HEK293T (cell line): ENCODE results near the gene SDHB.

Source experiments
- ARNT ChIP-seq: fragments of 450-650 bp; IDR thresholded peaks from 2 replicates; pipeline ENCODE4 v1.6.1; 2017; ENCODE audit warnings: mild to moderate bottlenecking
- BHLHE40 ChIP-seq: fragments of 450-650 bp; IDR thresholded peaks from 2 replicates; pipeline ENCODE4 v1.6.1; 2016; ENCODE audit warnings: mild to moderate bottlenecking, moderate library complexity, borderline replicate concordance
- ELF4 ChIP-seq: fragments of 450-650 bp; IDR thresholded peaks from 2 replicates; pipeline ENCODE4 v1.6.1; 2017; ENCODE audit warnings: antibody characterized with exemption
- FOXK2 ChIP-seq: fragments of 450-650 bp; IDR thresholded peaks from 2 replicates; pipeline ENCODE4 v1.6.1; 2016; ENCODE audit warnings: mild to moderate bottlenecking
- FOXM1 ChIP-seq: fragments of 450-650 bp; IDR thresholded peaks from 2 replicates; pipeline ENCODE4 v1.6.1; 2017; ENCODE audit warnings: mild to moderate bottlenecking, borderline replicate concordance
- SP1 ChIP-seq: fragments of 450-650 bp; IDR thresholded peaks from 2 replicates; pipeline ENCODE4 v1.6.1; 2017
- SUZ12 ChIP-seq: fragments of 450-650 bp; IDR thresholded peaks from 2 replicates; pipeline ENCODE4 v1.6.1; 2016; ENCODE audit warnings: mild to moderate bottlenecking
- ZNF384 ChIP-seq: fragments of 450-650 bp; IDR thresholded peaks from 2 replicates; pipeline ENCODE4 v1.6.1; 2016

DNA sequence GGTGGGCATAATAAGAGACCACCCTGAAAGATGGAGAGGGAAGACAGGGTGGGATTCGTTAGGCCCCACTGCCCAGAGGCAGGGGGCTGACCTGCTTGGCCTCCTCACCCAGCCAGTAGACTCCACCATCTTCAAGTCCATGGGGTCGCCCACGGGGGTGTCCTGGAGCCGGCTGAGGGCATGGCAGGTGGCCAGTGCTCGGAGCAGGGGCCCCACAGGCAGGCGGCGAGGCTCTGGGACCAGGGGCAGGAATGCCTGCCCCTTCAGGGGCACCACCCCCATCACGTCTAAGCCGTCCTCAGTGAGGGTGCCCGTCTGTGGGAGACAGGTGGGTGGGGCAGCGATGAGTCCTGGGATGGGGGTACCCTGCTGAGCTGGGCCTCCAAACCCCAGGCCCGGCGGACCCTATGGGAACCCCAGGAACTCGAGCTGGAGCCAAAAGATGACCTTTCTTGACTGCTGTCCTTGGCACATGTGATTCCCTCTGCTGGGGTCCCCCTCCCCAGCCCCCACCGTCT lies 60.3 kb downstream of the SDHB start:
- TF ChIP-seq SP1 (no peak), ELF4 (no peak), FOXK2 (no peak), SUZ12 (no peak), ZNF384 (no peak), BHLHE40 (no peak), ARNT (no peak), FOXM1 (no peak)
